SK-N-SH (cell line): Measurements from ENCODE around the gene ARL6IP4. TPM values are rescaled to one million over a fixed set of nuclear protein-coding genes. Genes with fewer than 3 reads are reported as not detected.

ENCODE experiments used
- CTCF ChIA-PET: fragments of 300-600, 350-600 bp; formaldehyde crosslinking; extraction: SDS; loops from one replicate; lab custom pipeline; 2021; lab: Yijun Ruan, JAX
- POLR2A ChIA-PET: fragments of 350-600 bp; sonication (Branson Sonifier 250); formaldehyde crosslinking; extraction: SDS; loops from one replicate; lab custom pipeline; 2020; ENCODE audit warnings: antibody characterized with exemption, inconsistent platforms; lab: Yijun Ruan, JAX
- DNase-seq: peaks from one replicate; pipeline ENCODE4 v3.0.0; 2012
- H2AFZ ChIP-seq: fragments of 200-600 bp; sonication (generic); 2 replicates; pipeline ENCODE4 v1.8.1; 2016; ENCODE audit warnings: antibody characterized with exemption, mild to moderate bottlenecking, low read depth
- H3F3A ChIP-seq: fragments of 200-600 bp; sonication (generic); replicated peaks from 2 replicates; pipeline ENCODE3; 2016; ENCODE audit warnings: antibody characterized with exemption, mild to moderate bottlenecking; ENCODE audit not compliant: insufficient read depth
- H3K27ac ChIP-seq, 2 experiments: fragments of 200-500 bp in 1 of 2; fragments of 200-600 bp in 1 of 2; sonication (Bioruptor generic) in 1 of 2; sonication (generic), shearing (Covaris generic) in 1 of 2; 2 replicates each; pipeline versions ENCODE4 v1.5.1 to v1.6.1; 2014 to 2016; ENCODE audit warnings: low read depth in 2 of 2, inconsistent platforms in 1 of 2, low read length in 1 of 2, mild to moderate bottlenecking in 1 of 2, mixed read lengths in 1 of 2
- H3K27me3 ChIP-seq: fragments of 200-600 bp; sonication (generic), shearing (Covaris generic); 2 replicates; pipeline ENCODE4 v1.6.1; 2016; ENCODE audit warnings: mixed run types; ENCODE audit not compliant: insufficient read depth
- H3K36me3 ChIP-seq, 2 experiments: fragments of 200-500 bp in 1 of 2; fragments of 200-600 bp in 1 of 2; sonication (Bioruptor generic) in 1 of 2; sonication (generic) in 1 of 2; replicated peaks in 1 of 2; 2 replicates each; pipeline versions ENCODE3 to v1.5.1; 2014 to 2016; ENCODE audit warnings: low read length in 1 of 2, mild to moderate bottlenecking in 1 of 2; ENCODE audit not compliant: insufficient read depth in 2 of 2, control insufficient read depth in 1 of 2
- H3K4me1 ChIP-seq, 2 experiments: fragments of 200-500 bp in 1 of 2; fragments of 200-600 bp in 1 of 2; sonication (Bioruptor generic) in 1 of 2; sonication (generic), shearing (Covaris generic) in 1 of 2; 2 replicates each; pipeline versions ENCODE4 v1.5.1 to v1.6.1; 2014 to 2016; ENCODE audit warnings: low read depth in 1 of 2, low read length in 1 of 2, mixed run types in 1 of 2; ENCODE audit not compliant: insufficient read depth in 2 of 2, control insufficient read depth in 1 of 2
- H3K4me2 ChIP-seq: fragments of 200-600 bp; sonication (generic), shearing (Covaris generic); 2 replicates; pipeline ENCODE4 v1.6.1; 2017; ENCODE audit warnings: mixed run types
- H3K4me3 ChIP-seq, 2 experiments: fragments of 200-500 bp in 1 of 2; fragments of 200-600 bp in 1 of 2; sonication (Bioruptor generic) in 1 of 2; sonication (generic), shearing (Covaris generic) in 1 of 2; 2 replicates each; pipeline versions ENCODE4 v1.5.1 to v1.8.1; 2014 to 2016; ENCODE audit warnings: low read depth in 2 of 2, inconsistent platforms in 1 of 2, low read length in 1 of 2, mild to moderate bottlenecking in 1 of 2, mixed read lengths in 1 of 2, moderate library complexity in 1 of 2
- H3K79me2 ChIP-seq: fragments of 200-600 bp; sonication (generic); 2 replicates; pipeline ENCODE4 v1.8.1; 2017; ENCODE audit warnings: mild to moderate bottlenecking; ENCODE audit not compliant: insufficient read depth
- H3K9ac ChIP-seq: fragments of 200-600 bp; sonication (generic); 2 replicates; pipeline ENCODE4 v1.6.1; 2017; ENCODE audit warnings: mixed run types
- H3K9me2 ChIP-seq: fragments of 200-600 bp; sonication (generic); 2 replicates; pipeline ENCODE4 v1.6.1; 2017; ENCODE audit warnings: mixed run types
- H3K9me3 ChIP-seq: fragments of 200-600 bp; sonication (generic); 2 replicates; pipeline ENCODE4 v1.6.1; 2017; ENCODE audit warnings: mixed run types, mild to moderate bottlenecking, moderate library complexity
- H4K20me1 ChIP-seq: fragments of 200-600 bp; sonication (generic); 2 replicates; pipeline ENCODE4 v1.6.1; 2017; ENCODE audit warnings: mild to moderate bottlenecking, mixed run types; ENCODE audit not compliant: insufficient read depth
- CHD2 ChIP-seq: fragments of 150-350 bp; IDR thresholded peaks from 2 replicates; pipeline ENCODE4 v1.6.1; 2018; ENCODE audit warnings: low read length; ENCODE audit not compliant: partially characterized antibody
- ELF1 ChIP-seq: IDR thresholded peaks from 2 replicates; pipeline ENCODE4 v1.4.0; 2012
- FOXJ3 ChIP-seq: sonication (generic); formaldehyde crosslinking; IDR thresholded peaks from 2 replicates; pipeline ENCODE4 v1.5.1; 2020; ENCODE audit warnings: mild to moderate bottlenecking, missing genetic modification reagents
- GABPA ChIP-seq: IDR thresholded peaks from 2 replicates; pipeline ENCODE4 v1.4.0; 2012; ENCODE audit warnings: low read depth, mild to moderate bottlenecking
- NFIC ChIP-seq: IDR thresholded peaks from 2 replicates; pipeline ENCODE4 v1.4.0; 2012; ENCODE audit warnings: borderline replicate concordance
- RAD21 ChIP-seq: IDR thresholded peaks from 2 replicates; pipeline ENCODE4 v1.6.1; 2012; ENCODE audit warnings: mild to moderate bottlenecking, low read length
- RFX5 ChIP-seq: IDR thresholded peaks from 2 replicates; pipeline ENCODE4 v1.6.1; 2012; ENCODE audit warnings: mild to moderate bottlenecking, improper control_type of control experiment, low read length
- SMC3 ChIP-seq: IDR thresholded peaks from 2 replicates; pipeline ENCODE4 v1.6.1; 2012; ENCODE audit warnings: low read depth, low read length, improper control_type of control experiment
- TAF1 ChIP-seq: IDR thresholded peaks from 2 replicates; pipeline ENCODE4 v1.6.1; 2012; ENCODE audit warnings: low read depth, mild to moderate bottlenecking, low read length, moderate library complexity, borderline replicate concordance
- TCF12 ChIP-seq: IDR thresholded peaks from 2 replicates; pipeline ENCODE4 v1.4.0; 2012
- WGBS: methylation state at CpG from one replicate; pipeline ENCODE4 v1.1.6; 2017; ENCODE audit warnings: low lambda C conversion rate; 5-methylcytosine and 5-hydroxymethylcytosine counted together
- polyA plus RNA-seq, 3 experiments: library from polyadenylated mRNA; depleted of rRNA; stranded (reverse); fragments of >200 nt; gene quantifications; 2 replicates each; pipeline ENCODE4 v1.2.3, GENCODE V29; 2012
- TF ChIP-seq, protein P1 (sequence below): IDR thresholded peaks from 2 replicates; pipeline ENCODE4 v1.4.0; 2012; ENCODE audit warnings: low read depth
- TF ChIP-seq, protein P2 (sequence below): IDR thresholded peaks from 2 replicates; pipeline ENCODE4 v1.6.1; 2012; ENCODE audit warnings: mild to moderate bottlenecking, low read depth, low read length, moderate library complexity
- TF ChIP-seq, protein P3 (sequence below): fragments of 150-350 bp; IDR thresholded peaks from 2 replicates; pipeline ENCODE4 v1.6.1; 2017; ENCODE audit warnings: antibody characterized with exemption, low read length, low read depth, borderline replicate concordance

The ARL6IP4 gene
- polyA plus RNA-seq, 1 of the 3 experiments (the other 2 are of a cell fraction), result 370 TPM

DNA sequence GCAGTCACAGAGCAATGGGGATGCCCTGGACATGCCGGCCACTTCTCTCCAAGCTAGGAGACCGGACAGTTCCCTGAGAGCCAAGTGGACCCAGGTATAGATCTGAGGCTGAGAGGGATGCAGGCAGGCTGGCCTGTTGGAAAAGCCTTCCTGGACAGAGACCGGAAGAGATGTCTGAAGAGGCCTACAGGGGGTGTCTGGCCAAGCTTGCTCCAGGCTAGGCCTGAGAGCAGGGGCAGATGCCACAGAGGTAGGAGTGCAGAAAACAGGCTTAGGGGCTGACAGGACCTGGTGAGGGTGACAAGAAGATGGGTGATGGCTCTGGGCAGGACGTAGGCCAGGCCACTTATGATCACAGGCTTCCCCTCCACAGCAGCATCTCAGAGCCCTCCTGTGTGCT lies 30.2 kb downstream of the ARL6IP4 start:
- TF ChIP-seq SMC3 (no peak), TCF12 (no peak), TAF1 (no peak), ELF1 (no peak), CHD2 (no peak), GABPA (no peak), NFIC (no peak), RAD21 (no peak), FOXJ3 (CRISPR knock-in tag) (no peak)
- TF ChIP-seq, protein P1, sequence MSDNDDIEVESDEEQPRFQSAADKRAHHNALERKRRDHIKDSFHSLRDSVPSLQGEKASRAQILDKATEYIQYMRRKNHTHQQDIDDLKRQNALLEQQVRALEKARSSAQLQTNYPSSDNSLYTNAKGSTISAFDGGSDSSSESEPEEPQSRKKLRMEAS, result no peak
- TF ChIP-seq, protein P2, sequence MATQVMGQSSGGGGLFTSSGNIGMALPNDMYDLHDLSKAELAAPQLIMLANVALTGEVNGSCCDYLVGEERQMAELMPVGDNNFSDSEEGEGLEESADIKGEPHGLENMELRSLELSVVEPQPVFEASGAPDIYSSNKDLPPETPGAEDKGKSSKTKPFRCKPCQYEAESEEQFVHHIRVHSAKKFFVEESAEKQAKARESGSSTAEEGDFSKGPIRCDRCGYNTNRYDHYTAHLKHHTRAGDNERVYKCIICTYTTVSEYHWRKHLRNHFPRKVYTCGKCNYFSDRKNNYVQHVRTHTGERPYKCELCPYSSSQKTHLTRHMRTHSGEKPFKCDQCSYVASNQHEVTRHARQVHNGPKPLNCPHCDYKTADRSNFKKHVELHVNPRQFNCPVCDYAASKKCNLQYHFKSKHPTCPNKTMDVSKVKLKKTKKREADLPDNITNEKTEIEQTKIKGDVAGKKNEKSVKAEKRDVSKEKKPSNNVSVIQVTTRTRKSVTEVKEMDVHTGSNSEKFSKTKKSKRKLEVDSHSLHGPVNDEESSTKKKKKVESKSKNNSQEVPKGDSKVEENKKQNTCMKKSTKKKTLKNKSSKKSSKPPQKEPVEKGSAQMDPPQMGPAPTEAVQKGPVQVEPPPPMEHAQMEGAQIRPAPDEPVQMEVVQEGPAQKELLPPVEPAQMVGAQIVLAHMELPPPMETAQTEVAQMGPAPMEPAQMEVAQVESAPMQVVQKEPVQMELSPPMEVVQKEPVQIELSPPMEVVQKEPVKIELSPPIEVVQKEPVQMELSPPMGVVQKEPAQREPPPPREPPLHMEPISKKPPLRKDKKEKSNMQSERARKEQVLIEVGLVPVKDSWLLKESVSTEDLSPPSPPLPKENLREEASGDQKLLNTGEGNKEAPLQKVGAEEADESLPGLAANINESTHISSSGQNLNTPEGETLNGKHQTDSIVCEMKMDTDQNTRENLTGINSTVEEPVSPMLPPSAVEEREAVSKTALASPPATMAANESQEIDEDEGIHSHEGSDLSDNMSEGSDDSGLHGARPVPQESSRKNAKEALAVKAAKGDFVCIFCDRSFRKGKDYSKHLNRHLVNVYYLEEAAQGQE, result no peak
- TF ChIP-seq, protein P3, sequence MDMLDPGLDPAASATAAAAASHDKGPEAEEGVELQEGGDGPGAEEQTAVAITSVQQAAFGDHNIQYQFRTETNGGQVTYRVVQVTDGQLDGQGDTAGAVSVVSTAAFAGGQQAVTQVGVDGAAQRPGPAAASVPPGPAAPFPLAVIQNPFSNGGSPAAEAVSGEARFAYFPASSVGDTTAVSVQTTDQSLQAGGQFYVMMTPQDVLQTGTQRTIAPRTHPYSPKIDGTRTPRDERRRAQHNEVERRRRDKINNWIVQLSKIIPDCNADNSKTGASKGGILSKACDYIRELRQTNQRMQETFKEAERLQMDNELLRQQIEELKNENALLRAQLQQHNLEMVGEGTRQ, result no peak
- Histone ChIP-seq H3K9ac (no peak overlapping the region), H3K4me2 (no peak overlapping the region), H3K36me3 (peaks cover 0 to 3% of the 10 kb centered on the region in 2 experiments), H2AFZ (no peak overlapping the region), H3F3A (peaks cover 5% of the 10 kb centered on the region), H3K79me2 (no peaks in the 10 kb centered on the region), H3K27ac (no peak overlapping the region), H3K9me2 (no peaks in the 10 kb centered on the region), H3K4me1 (peaks cover 0 to 9% of the 10 kb centered on the region in 2 experiments; a peak in 1 of 4 replicates), H3K27me3 (no peaks in the 10 kb centered on the region), H4K20me1 (no peaks in the 10 kb centered on the region), H3K4me3 (no peak overlapping the region), H3K9me3 (no peaks in the 10 kb centered on the region)
- POLR2A ChIA-PET, result no interaction called here
- CTCF ChIA-PET, result no interaction called here
- no peak for DNase-seq
- WGBS, result 100% methylated on average over 4 of the region's 4 CpGs

DNA sequence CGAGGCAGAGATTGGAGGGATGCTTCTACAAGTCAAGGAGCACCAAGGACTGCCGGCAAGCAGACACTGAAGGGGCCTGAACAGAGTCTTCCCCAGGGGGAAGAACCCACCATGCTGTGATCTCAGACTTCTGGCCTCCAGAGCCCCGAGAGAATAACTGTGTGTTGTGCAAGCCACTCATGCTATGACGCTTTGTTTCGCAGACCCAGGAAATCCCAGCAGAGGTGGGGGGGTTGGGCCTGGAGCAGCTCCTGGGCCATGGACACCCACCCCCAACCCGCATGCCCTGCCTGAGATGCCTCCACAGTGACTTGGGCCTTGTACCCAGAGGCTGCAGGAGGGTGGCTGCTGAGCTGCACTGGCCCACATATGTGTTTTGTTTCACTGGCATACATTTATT lies 31.2 kb downstream of the ARL6IP4 start:
- Histone ChIP-seq H3K79me2 (no peaks in the 10 kb centered on the region), H3K36me3 (peaks cover 0 to 3% of the 10 kb centered on the region in 2 experiments), H3K4me1 (peaks cover 0 to 9% of the 10 kb centered on the region in 2 experiments; a peak in 1 of 4 replicates), H3K27ac (no peak overlapping the region), H3F3A (peaks cover 5% of the 10 kb centered on the region), H3K27me3 (no peaks in the 10 kb centered on the region), H4K20me1 (no peaks in the 10 kb centered on the region), H3K9me3 (no peaks in the 10 kb centered on the region), H3K9ac (no peak overlapping the region), H3K4me2 (no peak overlapping the region), H3K9me2 (no peaks in the 10 kb centered on the region), H3K4me3 (no peak overlapping the region), H2AFZ (no peak overlapping the region)
- CTCF ChIA-PET, result no interaction called here
- no peak for DNase-seq
- TF ChIP-seq, protein P1, result no peak
- TF ChIP-seq RFX5, result no peak
- WGBS, result over 99% methylated on average over 6 of the region's 6 CpGs
- POLR2A ChIA-PET, result no interaction called here
